ENCODE data around the gene NOS3.

Gene NOS3

GRCh38 chr7:150990416-150991186, at the start of gene NOS3:
TSS of gene NOS3 (plus strand) at chr7:150991017. CDS start at chr7:150993804, 2,787 bp downstream.
- DNase-seq = no peak

- DNase-seq = no peak
Measured at GRCh38 chr7:150941351-150942000, 49.3 kb upstream of the NOS3 start.

DNA sequence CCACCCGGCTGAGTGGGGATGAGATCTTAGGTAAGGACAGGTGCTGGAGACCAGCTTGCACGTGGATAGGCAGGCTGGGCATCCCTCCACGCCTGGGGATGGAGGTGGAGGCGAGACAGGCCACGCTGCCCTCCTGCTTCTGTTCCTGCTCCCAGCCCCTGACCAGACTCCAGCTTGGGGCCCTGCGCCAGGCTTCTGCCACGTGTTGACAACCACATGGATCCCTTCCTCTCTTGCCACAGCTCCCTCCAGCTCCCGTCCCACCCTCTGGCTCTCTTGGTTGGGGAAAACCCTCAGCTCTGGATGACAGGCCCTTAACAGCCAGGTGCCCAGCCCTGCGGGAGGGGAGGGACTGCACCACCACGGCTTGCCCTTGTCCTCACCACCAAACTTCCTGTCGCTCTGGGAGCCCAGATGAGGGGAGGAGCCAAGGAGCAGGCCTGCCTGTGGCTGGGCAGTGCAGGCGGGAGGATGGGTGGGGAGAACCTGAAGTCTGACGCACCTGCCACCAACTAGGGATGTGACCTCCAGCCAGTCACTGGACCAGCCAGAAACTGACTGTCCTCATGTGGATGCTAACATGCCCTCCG, 48.7 kb upstream of the NOS3 start:
- peak; percentile 45 for DNase-seq

GRCh38 chr7:150942591-150943452, 48.0 kb upstream of the NOS3 start:
- DNase-seq = no peak

DNA sequence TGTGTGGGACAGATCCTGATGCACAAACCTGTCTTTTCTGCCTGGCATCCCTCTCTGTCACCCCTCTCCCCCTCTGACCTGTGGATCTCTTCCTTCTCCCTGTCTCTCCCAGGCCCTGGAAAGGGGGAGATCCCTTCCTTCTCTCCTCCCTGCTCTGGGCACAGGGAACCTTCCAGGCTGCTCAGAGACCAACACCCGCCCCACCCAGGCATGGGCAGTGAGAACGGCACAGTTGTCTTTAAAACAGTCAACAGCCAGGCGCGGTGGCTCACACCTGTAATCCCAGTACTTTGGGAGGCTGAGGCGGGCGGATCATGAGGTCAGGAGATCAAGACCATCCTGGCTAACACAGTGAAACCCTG, 47.4 kb upstream of the NOS3 start:
- DNase-seq = no peak

DNA sequence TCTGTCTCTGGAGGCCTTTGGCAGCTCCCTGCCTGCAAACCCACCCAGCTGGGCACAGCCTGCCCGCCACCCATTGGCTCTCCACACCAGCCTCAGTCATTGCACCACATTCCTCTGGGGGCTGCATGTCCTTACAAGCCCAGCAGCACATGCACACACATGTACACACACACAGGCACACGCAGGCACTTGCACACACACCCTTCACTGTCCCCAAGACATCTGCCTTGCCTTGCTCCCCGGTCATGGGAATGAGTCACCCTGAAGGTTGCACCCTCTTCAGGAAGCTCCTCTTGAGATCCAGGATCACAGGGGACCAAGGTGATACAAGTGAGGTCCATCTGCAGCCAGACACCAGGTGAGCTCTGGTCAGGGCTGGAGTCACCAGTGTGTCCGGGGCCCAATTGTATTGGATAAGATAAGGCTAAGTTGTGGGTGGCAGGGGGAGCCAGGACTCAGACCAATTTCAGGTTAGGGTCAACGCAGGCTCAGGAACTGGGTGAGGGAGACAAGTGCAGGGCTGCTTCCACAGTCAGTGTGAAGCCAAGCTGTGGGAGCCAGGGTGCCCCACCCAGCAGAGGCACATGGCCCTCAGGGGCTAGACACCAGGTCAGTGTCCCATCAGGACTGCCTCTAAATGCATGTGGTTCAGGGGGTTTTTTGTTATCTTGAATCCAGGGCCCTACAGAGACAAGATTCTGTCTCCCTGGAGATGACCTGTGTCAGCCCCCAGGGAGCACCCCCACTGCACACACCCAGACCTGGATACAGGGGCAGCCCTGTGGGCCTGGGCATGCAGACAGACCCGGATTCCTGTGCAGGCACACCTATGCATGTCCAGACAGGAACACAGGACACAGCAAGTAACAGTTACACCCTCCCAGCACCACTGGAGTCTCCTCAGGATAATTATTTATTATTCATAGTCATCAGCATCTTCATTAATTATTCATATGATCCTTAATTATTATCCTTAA, 46.5 kb upstream of the NOS3 start:
- no peak for DNase-seq

DNA sequence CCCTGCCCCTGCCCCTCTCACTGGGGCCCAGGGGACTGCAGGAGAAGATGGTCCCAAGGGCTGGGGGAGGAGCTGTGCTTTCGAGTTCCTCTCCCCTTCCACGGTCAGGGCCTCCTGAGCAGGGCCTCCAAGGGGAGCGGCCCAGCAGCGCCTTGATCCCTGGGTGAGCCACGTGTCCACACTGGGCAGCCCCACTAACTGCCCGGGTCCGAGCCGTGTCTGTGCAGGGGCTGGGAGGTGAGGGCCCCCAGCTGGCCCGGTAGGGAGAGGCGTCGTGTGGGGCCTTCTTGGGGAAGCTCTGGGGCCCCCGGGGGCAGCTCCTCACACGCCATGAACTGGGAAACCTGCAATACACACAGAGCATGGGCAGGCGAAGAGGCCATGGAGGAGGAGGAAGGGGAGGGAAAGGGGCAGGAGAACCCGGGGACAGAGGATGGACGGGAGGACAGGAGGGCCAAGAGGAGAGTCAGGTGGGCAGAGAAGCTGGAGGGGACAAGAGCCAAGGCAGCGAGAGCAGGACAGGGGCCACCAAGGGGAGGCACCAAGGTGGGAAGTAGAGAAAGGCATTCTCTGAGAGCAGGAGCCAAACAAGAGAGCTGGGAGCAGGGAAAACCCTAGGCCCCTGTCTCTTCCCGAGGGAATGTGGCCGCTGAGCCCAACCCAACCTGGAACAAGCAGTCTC, 45.5 kb upstream of the NOS3 start:
- DNase-seq = no peak

- DNase-seq = no peak
Measured at GRCh38 chr7:150945853-150946420, 44.9 kb upstream of the NOS3 start.

DNA sequence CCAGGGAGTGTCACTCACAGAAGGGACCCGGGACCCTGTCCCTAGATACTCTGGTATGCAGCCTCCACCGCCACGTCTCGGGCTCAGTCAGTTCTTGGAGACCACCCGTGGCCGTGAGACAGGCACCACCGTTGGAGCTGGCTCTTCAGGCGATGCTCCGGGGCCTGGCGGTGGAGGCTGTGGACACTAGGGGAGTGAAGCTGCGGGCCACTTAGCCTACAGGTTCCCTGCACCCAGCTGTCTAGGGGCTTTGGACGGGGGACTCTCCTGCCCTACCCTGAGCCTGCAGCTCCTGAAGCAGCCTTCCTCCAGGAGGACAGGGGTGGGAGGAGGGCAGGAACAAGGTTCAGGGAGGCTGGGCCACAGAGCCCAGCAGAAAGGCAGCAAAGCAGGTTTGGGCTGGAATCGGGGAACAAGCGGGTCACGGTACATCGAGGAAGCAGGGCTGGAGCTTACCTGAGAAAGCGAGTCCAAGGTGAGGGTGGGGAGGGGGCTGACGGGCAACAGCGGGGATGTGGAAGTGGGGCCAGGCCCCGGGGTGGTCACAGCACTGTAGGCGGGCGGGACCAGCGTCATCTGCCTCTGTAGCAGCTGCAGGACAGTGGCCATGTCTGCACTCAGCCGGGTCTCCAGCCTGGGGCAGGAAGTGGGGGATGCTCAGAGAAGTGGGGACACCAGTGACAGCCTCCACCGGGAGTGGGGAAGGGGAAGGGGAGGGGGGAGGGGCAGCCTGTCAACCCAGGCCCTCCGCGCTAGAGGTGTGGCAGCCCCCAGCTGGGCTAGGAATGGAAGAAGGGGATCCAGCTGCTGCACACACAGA, 44.2 kb upstream of the NOS3 start:
- no peak for DNase-seq

DNA sequence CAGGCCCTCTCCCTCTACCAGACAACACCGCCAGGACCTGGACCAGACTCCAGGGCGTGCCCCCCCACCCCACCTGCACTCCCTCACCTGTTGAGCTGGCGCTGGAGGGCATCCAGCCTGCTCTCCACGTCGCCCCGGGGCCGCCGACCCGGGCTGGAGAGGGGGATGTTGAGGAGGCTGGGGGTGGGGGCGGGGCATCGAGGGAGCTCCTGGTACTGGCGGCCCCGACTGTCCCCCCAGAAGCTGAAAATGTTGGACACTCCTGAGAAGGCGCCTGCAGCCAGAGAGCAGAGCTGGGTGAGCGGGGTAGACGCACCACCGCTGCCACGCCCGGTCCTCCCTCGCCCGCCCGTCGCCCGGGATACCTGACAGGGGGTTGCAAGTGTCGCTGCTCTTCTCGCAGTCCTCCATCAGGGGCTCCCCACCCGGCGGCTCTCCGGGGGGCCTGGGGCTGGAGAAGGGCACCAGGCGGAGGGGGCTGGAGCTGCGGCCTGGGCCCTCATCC, 43.5 kb upstream of the NOS3 start:
- no peak for DNase-seq

GRCh38 chr7:150947761-150948651, 42.8 kb upstream of the NOS3 start:
- no peak for DNase-seq

- DNase-seq = no peak
Measured at GRCh38 chr7:150948791-150949251, 42.0 kb upstream of the NOS3 start.

- DNase-seq = no peak
Measured at GRCh38 chr7:150949564-150949963, 41.3 kb upstream of the NOS3 start.

- no peak for DNase-seq
Measured at GRCh38 chr7:150949971-150950491, 40.8 kb upstream of the NOS3 start.

GRCh38 chr7:150950496-150951180, 40.2 kb upstream of the NOS3 start:
- no peak for DNase-seq

DNA sequence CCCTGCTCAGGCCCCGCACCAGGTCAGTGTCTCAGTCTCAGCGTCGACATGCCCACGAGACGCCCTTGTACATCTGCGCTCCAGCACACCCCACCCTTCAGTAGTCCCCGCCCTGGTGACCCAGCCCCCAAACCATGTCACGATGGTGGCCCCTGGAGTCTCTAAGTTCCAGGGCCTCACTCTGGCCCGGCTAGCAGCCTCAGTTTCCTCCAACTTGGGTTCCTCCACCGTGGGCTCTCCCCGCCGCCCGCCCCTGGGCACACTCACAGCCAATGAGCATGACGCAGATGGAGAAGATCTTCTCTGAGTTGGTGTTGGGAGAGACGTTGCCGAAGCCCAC, 39.7 kb upstream of the NOS3 start:
- no peak for DNase-seq

- no peak for DNase-seq
Measured at GRCh38 chr7:150951521-150951920, 39.3 kb upstream of the NOS3 start.
